ENCODE data around the gene THSD4.

Gene THSD4

DNA sequence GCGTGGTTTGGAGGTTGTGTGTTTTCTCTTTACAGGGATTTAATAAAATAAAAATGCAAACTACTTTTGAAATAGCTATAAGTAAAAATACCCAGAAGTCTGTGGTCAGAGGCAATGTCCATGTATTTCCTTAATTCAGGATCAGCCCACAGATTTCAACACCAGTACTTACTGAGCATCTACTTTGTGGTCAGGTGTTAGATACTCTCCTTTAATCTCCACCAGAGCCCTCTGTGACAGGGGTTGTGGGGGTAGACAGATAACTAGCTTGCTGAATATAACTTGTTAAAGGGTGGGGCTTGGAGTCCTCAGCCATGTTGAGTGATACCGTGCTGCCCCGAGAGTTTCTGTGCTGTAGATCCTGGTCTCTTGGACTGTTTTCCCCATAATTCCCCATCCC is 451.0 kb downstream of the THSD4 start:
- DNase-seq (ENCODE audit: low read depth in 1 of 2, low spot score in 1 of 2), result no peak

DNA sequence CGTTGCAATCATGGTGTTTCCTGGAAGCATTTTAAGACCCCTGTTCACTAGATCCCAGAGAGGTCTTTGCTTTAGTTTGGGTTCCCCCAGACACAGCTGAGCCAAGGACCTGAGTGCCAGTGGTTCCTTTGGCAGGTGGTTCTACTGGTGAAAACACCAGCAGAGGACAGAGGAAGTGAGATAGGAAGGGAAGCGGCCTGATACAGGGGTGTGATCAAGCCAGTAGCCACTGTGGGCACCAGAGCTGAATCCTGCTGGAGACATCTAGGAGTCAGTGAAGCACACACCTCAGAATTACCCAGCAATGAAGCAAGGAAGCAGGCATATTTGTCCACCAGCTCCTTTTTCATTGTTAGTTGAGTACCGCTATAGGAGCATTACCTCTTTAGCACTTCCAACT is 451.9 kb downstream of the THSD4 start:
- DNase-seq (ENCODE audit: low read depth in 1 of 2, low spot score in 1 of 2), result no peak

DNA sequence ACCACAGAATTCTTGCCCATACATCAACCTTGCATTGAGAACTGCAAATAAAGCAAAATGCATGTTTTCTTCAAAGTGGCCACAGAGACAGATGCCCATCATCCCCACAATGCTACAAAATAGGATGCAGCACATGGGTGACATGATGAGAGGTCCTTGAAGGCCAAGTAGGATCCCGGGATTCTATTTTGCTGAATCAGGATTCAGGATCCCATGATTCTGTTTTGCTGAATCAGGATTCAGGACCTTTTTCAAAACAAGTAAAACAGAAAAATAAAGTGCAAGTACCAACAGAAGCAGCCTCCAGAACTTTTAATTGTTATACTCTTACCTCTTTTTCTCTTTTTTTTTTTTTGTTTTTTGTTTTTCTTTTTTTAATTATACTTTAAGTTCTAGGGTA is 453.0 kb downstream of the THSD4 start:
- DNase-seq (ENCODE audit: low read depth in 1 of 2, low spot score in 1 of 2), result no peak

DNA sequence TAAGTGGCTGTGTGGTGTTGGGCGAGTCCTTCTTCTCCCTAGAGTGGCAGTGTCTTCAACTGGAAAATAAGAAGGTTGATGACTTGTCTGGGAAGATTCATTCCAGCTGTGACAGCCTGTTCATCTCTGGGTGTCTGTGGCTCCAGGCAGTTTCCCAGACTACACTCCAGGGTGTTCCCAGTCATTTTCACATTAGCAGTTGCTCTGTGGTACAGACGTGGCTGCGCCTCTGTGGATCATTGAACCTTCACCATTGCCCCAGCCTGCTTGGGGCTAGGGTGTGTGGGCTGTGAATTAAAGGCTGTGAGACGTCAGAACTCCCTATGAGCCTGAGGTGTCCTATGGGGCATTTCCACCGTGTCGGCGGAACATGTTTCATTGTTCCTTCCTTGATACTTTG is 455.5 kb downstream of the THSD4 start:
- DNase-seq (ENCODE audit: low read depth in 1 of 2, low spot score in 1 of 2), result no peak

DNA sequence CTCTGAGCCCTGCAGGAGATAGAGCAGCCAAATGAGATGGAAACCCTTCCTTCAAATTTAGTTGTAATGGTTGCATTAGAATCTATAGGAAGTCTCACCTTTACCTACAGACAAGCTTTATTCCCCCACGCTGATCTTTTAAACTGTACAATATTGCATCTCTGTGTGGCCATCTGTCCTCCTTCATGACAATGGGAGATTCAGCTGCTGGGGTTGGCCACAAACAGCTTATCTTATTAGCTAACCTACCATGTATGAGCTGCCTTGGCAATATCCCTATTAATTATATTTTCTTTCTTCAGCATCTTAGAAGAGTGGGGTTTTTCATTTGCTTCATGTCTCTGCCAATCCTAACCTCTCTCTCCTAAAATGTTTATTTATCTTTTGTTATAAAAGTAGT is 456.4 kb downstream of the THSD4 start:
- no peak for DNase-seq (ENCODE audit: low read depth in 1 of 2, low spot score in 1 of 2)

DNA sequence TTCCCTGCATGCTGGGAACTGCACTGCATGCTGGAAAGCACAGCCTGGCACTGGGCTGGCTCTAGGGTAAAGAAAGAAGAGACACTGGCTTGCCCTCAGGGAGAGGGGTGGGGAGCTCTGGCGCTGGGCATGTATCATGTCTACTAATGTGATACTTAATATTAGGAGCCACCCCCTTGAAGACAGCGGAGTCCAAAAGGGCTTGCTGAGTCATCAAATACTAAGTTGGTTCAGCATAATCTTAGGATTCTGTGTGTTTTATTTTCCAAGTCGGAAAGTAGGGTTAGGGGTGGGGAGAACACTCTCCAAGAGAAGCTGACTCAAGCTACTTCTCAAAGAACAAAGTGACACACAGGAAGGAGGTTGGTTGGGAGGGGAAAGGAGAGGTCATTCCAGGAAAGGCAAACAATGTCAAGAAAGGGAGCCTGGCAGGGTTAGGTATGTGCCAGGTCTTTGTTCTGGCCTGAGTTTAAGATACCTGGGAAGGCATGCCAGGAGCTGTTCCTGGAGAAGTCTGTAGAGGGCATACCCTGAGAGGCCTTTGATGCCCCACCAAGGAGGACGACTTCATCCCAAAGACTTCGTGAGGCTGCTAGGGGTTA is 457.3 kb downstream of the THSD4 start:
- no peak for DNase-seq (ENCODE audit: low read depth in 1 of 2, low spot score in 1 of 2)

DNA sequence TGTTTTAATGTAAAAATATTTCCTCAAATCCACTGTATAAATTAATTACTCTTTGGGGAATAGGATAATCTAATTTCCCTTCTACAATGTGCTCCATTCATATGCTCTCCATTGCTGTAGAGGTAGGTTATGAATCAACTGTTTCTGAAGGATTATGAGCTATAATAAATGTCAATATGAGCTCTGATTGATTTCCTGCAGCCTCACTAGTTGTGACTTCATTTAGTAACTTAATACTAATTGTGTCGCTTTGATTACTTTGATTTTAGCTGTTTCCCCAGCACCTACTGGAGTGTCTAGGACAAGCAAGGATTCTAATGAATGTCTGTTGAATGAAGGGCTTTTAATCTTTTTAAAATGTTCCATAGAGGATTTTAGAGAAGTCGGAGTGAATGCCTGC is 458.3 kb downstream of the THSD4 start:
- DNase-seq (ENCODE audit: low read depth in 1 of 2, low spot score in 1 of 2), result no peak

DNA sequence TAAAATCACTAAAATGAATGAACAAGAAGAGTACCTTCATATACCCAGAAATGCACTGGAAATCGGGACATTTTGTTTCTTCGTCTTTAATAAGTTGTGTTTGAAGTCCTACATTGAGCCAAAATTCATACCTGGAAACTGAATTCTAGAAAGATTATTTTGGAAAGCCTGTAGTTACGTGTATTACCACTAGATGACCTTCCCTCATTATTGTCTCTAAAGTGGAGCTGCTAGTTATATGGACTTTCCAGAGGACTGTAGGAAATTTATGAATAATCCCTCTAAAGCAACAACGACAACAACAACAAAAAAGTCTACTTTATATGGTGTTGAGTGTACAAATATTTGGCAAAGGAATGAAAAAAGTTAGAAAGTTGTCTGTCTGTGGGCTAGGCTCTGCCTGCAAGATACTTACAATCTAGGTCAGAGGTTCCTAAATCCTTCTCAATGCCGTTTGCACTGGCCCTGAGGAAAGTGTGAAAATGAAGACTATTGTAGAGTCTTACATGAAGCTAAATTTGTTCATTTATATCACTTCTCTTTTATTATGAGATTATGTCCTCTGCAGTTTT is 460.3 kb downstream of the THSD4 start:
- DNase-seq (ENCODE audit: low read depth in 1 of 2, low spot score in 1 of 2), result no peak

DNA sequence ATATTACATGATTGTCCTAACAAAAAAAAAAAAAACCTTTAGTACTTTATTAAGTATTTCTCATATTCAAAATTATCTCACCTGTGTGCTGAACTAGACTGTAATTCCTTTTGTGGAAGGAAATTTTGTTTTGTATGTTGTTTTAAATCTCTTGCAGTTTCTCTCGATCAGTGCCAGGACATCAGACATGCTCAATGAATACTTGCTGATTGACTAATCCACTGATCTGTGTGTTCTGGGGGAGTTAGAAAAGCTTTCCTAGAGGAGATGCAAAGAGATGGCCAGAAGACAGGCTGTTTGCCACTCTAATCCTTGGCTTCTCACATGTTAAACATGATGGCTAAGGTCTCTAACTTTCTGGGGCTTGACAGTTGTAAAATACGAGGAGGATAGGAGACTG is 461.8 kb downstream of the THSD4 start:
- DNase-seq (ENCODE audit: low read depth in 1 of 2, low spot score in 1 of 2), result no peak

DNA sequence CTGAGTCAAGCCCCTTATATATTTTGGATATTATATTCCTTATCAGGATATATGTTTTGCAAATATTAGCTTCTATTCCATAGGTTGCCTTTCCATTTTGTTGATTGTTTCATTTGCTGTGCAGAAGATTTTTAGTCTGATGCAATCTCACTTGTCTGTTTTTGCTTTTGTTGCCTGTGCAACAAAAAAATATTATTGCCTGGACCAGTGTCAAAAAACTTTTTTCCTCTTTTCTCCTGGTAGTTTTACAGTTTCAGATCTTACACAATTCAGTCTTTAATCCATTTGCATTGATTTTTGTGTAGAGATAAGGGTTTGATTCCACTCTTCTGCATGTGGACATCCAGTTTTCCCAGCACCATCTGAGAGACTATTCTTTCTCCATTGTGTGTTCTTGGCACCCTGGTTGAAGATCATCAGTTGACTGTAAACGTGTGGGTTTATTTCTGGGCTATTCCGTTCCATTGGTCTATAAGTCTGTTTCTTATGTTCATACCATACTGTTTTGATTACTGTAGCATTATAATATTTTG is 466.2 kb downstream of the THSD4 start:
- no peak for DNase-seq (ENCODE audit: low read depth in 1 of 2, low spot score in 1 of 2)

DNA sequence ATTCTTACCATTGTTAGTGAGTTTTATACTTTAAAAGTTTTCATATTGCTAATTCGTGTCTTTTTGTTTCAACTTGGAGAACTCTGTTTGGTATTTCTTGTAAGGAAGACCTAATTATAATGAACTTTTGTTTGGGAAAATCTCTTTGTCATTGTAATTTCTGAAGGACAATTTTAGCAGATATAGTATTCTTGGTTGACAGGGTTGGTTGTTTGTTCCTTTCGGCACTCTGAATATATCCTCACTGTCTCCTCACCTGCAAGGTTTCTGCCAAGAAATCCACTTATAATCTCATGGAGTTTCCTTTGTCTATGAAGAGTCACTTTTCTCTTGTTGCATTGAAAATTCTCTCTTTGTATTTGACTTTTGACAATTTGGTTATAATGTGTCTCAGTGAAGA is 469.9 kb downstream of the THSD4 start:
- no peak for DNase-seq (ENCODE audit: low read depth in 1 of 2, low spot score in 1 of 2)

DNA sequence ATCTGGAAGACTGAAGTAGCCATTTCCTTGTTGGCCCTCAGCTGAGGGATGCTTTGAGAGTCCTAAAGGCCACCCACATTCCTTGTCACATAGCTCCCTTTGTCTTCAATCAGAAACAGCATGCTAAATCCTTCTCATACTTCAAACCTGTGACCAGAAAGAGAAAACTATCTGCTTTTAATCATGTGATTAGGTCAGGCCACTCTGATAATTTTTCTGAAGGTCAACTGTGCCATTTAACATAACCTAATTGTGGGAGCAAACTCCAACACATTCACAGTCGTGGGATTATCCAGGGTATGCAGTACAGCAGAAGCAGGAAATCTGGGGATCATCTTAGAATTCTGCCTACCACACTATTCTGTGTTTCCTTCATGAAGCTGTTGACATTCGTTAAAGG is 471.2 kb downstream of the THSD4 start:
- no peak for DNase-seq (ENCODE audit: low read depth in 1 of 2, low spot score in 1 of 2)

DNA sequence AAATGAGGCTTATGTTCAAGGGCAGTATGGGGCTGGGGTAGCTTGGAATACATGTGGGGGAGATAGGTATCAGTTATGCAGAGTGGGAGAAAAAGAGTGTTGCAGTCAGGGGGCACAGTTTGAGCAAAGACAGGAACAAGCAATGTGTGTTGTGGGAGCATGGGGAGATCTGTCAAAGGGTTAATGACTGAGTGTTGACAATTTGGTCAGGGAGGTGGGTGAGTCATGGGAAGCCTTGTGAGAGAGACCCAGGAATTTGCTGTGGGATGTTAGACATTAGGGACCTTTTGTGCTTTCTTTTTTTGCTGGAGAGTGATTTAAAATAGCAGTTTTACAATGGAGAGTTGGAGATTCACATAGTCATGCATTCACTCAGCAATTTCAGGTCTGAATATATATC is 473.5 kb downstream of the THSD4 start:
- no peak for DNase-seq (ENCODE audit: low read depth in 1 of 2, low spot score in 1 of 2)

DNA sequence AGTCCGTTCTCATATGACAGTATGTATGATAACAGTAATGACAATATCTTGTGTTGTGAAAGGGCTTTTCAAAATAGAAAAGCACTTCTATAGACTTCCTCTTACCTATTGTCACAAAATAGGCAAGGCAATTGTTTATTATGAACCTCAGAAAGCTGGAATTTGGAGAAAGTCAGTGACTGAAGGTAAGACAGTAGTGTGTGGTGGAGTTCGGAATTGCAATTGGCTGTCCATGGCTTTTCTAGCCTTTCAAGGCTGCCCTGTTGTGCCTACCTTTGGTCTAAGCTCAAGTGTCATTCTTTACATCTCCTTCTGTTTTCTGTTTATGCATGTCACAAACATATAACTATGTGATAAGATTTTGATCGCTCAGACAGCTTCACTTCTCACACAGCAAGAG is 475.8 kb downstream of the THSD4 start:
- DNase-seq (ENCODE audit: low read depth in 1 of 2, low spot score in 1 of 2), result no peak

DNA sequence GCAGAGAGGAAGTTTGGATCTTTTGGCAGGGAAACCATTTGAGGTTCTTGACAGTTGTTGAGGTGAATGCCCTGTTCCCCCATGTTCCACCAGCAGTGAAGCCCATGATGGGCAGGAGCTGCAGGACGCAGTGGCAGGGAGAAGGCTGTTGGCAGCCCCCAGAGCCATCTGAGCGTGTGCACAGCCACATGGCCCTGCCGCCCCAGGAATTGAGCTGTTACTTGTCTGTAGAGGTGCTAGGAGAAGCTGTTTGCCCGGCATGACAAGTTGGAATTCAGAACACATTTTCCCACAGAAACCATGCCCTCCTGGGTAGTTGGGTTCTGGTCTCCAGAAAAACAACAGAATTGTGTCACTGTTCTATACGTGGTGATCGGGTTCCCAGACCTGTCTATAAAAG is 476.9 kb downstream of the THSD4 start:
- no peak for DNase-seq (ENCODE audit: low read depth in 1 of 2, low spot score in 1 of 2)

DNA sequence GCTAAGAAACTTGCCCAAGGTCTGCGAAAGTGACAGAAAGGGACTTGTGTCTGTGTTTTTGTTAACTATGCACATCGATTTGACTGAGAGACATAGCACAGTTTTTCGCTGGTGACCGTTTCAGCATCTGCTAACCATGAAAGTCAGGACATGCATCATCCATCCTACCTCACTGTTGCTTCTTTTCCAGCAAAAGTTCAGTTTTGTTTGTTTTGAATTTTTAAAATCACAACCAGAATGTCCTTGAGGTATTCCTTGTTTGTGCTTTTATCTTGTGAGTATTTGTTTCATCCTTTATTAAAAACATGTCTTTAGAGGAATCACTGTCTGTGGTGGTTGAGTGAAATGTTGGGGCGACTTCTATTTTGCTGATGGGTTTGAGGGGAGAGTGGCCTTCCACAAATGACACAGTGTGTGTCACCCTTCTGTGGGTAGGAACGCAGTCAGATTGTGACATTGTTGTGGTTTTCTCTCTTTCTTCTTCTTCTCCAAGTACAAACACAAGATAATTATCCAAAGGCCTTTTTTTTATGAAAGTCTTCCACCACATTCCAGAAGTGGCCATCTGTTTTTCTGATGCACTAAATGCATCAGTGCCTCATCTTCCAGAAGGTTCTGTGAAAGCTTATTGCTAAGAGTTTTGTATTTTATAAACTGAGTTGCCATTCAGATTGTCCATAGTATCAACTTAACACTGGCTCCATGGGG is 480.7 kb downstream of the THSD4 start:
- DNase-seq (ENCODE audit: low read depth in 1 of 2, low spot score in 1 of 2), result no peak

DNA sequence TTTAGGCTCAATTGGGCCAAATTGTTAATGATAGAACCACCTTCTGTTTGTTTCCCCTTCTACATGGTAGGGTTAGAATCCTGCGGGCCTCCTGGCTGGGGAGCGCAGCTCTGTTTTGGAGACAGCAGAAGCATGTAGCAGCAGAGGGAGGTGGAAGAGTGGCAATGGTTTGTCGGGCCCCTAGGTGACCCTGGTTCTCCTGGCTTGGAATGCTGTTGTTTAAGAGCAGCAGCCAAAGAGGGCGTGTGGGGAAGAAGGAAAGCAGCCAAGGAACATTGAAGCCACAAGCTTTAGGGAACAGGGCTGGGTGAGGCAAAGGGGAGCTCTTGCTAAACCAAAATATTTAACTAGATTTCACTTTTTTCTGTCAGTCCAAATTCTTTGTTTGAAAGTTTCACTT is 481.4 kb downstream of the THSD4 start:
- DNase-seq (ENCODE audit: low read depth in 1 of 2, low spot score in 1 of 2), result no peak

DNA sequence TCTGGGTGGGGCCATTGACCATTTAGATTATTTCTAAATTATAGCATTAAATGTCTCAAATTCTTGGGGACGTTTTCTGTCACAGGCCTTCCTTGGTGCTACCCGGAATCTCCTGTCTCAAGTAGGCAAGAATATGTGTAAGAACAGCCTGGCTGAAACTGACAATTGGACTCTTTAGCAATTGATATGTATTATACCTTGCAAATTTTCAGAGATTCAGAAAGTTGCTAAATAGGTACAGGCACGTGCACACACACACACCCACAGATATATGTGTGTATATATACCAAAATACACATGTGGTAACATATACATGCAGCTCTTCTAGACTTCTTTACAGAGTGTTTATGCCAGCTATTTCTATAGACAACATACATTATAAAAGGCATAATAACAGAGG is 481.9 kb downstream of the THSD4 start:
- no peak for DNase-seq (ENCODE audit: low read depth in 1 of 2, low spot score in 1 of 2)

DNA sequence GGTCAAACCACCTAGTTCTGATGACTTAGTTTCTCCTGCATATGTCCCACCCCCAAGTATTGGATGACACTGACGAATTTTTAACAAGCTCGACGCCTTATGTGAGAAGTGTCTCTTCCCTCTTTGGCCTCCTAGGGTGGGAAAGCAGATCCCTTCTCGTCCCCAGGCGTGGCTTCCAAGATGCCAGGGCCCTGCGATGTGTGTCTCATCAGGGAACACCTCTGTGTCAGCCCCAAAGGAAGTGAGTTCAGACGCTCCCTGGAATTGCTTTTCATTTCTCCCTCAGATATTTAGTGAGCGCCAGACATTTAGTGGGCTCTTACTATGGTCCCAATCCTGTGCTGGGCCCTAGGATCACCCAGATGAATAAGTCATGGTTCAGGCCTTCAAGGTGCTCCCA is 482.4 kb downstream of the THSD4 start:
- no peak for DNase-seq (ENCODE audit: low read depth in 1 of 2, low spot score in 1 of 2)

DNA sequence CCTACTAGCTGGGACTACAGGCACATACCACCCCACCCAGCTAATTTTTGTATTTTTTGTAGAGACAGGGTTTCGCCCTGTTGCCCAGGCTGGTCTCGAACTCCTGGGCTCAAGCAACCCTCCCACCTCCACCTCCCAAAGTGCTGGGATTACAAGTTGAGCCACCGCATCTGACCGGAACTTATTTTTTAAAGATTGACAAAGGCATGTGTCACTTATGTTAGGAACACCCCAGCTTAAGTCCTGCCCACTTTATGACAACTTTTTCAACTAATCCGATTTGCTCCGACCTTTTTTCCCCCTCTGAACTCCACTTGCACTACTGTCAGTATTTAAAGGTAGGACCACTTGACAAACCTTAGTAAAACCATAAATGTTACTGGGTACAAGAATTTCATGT is 483.5 kb downstream of the THSD4 start:
- DNase-seq (ENCODE audit: low read depth in 1 of 2, low spot score in 1 of 2), result no peak

DNA sequence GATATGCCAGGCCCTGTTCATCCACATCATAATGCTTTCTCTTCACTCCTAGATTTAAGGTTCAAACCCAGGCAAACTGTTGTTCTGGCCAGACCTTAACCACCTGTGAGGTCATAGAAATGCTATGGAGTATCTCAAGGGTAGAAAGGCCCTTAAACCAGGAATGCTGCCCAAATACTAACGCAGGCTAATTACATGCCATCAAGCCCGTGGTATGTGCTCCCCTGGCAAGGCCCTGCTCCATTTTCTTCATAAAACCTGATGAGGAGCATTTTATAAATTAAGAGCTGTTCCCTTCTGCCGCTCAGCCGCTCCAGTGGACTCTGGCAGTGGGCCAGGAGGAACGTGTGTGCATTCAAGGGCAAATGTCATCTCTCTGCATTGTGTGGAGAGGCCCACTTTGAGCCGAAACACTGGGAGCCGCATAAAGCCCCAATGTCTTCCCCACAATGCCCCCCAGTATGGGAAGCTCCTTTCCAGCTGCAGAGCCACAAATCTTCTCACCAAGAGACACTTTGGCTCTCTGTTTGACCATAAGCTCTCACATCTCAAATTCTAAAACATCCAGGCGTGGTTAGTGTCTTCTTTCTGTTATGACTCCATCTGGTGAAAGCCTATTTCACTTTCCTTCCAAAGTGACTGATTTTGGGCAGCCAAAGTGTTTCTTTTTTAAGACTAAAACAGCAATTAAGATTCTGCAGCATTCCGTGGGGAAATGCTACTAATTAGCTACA is 484.3 kb downstream of the THSD4 start:
- DNase-seq (ENCODE audit: low read depth in 1 of 2, low spot score in 1 of 2), result no peak

DNA sequence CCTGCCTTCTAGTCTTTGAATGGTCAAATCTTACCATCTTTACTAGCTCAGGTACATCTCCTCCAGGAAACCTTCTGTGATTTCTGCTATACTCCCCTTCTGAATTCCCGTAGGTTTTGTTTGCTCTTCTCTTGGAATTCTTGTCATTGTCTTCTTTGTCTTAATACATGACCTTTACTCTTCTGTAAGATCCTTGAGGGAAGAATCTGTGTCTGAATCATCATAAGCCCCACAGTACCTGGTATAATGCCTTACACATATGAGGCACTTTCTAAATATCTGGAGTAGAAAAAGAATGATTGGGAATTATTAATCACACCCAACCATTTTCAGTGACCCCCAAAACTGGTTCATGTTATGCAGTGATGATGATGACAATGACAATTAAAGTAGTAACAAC is 485.0 kb downstream of the THSD4 start:
- no peak for DNase-seq (ENCODE audit: low read depth in 1 of 2, low spot score in 1 of 2)

Measured in activated T-helper 1 cell treated with anti-CD3 and anti-CD28 coated beads, Interleukin-2, amount 50 U/mL, for 16 hours (primary cell).